HepG2 (cell line): ENCODE results near the gene ATP1A2. TPM values are rescaled to one million over a fixed set of nuclear protein-coding genes. Genes with fewer than 3 reads are reported as not detected.

ENCODE experiments used
- ATAC-seq: fragments of 200-7000 bp; cut with Tn5 transposase; 3 replicates; pipeline ENCODE4 v1.9.1; 2020; ENCODE audit warnings: mild to moderate bottlenecking, moderate library complexity
- BruUV-seq: library from RNA; stranded (reverse); fragments of 400-500 nt; replicated peaks from 2 replicates; lab custom pipeline; 2021; lab: Mats Ljungman, UMichigan
- CTCF ChIA-PET: fragments of 300-600 bp; formaldehyde crosslinking; extraction: SDS; loops from one replicate; lab custom pipeline; 2021; ENCODE audit warnings: low total read pairs, inconsistent platforms, low intra/inter-chr PET ratio; lab: Yijun Ruan, JAX
- POLR2A ChIA-PET: fragments of 350-600 bp; sonication (Branson Sonifier 250); formaldehyde crosslinking; loops from one replicate; lab custom pipeline; 2020; ENCODE audit warnings: antibody characterized with exemption, inconsistent platforms; lab: Yijun Ruan, JAX
- DNase-seq: peaks from one replicate; pipeline ENCODE4 v3.0.0-alpha.2; 2015; ENCODE audit warnings: low spot score
- FAIRE-seq: peaks from 3 replicates; lab custom pipeline; 2011; peaks lifted over from hg19 to GRCh38; lab: Jason Lieb, UNC
- H2AFZ ChIP-seq: one replicate; pipeline ENCODE4 v1.6.1; 2011; ENCODE audit warnings: low read length, inconsistent platforms
- H3K27ac ChIP-seq: fragments of 300-600 bp; 3 replicates; pipeline ENCODE4 v1.8.0; 2011; ENCODE audit warnings: mixed run types, mild to moderate bottlenecking, mixed read lengths, low read length, inconsistent platforms; ENCODE audit not compliant: insufficient read depth; ENCODE audit errors: extremely low read length
- H3K27me3 ChIP-seq, 2 experiments: fragments of 200-600 bp in 1 of 2; 2 replicates in 1 of 2; 3 replicates in 1 of 2; pipeline versions ENCODE4 v1.6.0 to v1.8.0; 2011; ENCODE audit warnings: low read length in 2 of 2, mild to moderate bottlenecking in 2 of 2, moderate library complexity in 2 of 2, inconsistent platforms in 1 of 2; ENCODE audit not compliant: insufficient read depth in 2 of 2, control insufficient read depth in 1 of 2
- H3K36me3 ChIP-seq, 2 experiments: fragments of 200-600 bp in 1 of 2; replicated peaks in 1 of 2; 2 replicates in 1 of 2; 3 replicates in 1 of 2; pipeline versions ENCODE4 v1.5.1 to v1.8.0; 2011; ENCODE audit warnings: low read length in 2 of 2, inconsistent platforms in 1 of 2; ENCODE audit not compliant: insufficient read depth in 2 of 2, control insufficient read depth in 1 of 2
- H3K4me1 ChIP-seq: 2 replicates; pipeline ENCODE4 v1.5.1; 2012; ENCODE audit warnings: low read length, inconsistent platforms; ENCODE audit not compliant: insufficient read depth
- H3K4me2 ChIP-seq: 2 replicates; pipeline ENCODE4 v1.6.0; 2011; ENCODE audit warnings: low read depth, low read length, inconsistent platforms
- H3K4me3 ChIP-seq, 3 experiments: fragments of 200-600 bp in 1 of 3; sonication (generic), shearing (Covaris generic) in 1 of 3; replicated peaks in 1 of 3; 2 replicates each; pipeline ENCODE4 v1.5.1; 2011 to 2016; ENCODE audit warnings: low read length in 3 of 3, inconsistent platforms in 2 of 3, low read depth in 2 of 3, mild to moderate bottlenecking in 2 of 3, control low read depth in 1 of 3, mixed read lengths in 1 of 3; ENCODE audit not compliant: insufficient read depth in 1 of 3
- H3K79me2 ChIP-seq: one replicate; pipeline ENCODE4 v1.6.1; 2011; ENCODE audit warnings: low read length, inconsistent platforms; ENCODE audit not compliant: insufficient read depth
- H3K9ac ChIP-seq: 2 replicates; pipeline ENCODE4 v1.6.0; 2011; ENCODE audit warnings: mild to moderate bottlenecking, low read depth, low read length, inconsistent platforms; ENCODE audit not compliant: insufficient read depth
- H3K9me3 ChIP-seq: 2 replicates; pipeline ENCODE4 v1.5.1; 2012; ENCODE audit warnings: mild to moderate bottlenecking, low read length
- H4K20me1 ChIP-seq: 2 replicates; pipeline ENCODE4 v1.6.0; 2011; ENCODE audit warnings: inconsistent platforms, mild to moderate bottlenecking, low read length, moderate library complexity; ENCODE audit not compliant: insufficient read depth
- AGO2 ChIP-seq: fragments of 200-400 bp; formaldehyde crosslinking; optimal IDR thresholded peaks from 2 replicates; pipeline ENCODE3; 2017; ENCODE audit warnings: mild to moderate bottlenecking, low read depth, low read length, moderate library complexity
- ARNT2 ChIP-seq: sonication (generic); formaldehyde crosslinking; IDR thresholded peaks from 2 replicates; pipeline ENCODE4 v1.8.0; 2022; ENCODE audit warnings: mild to moderate bottlenecking, low read depth, missing genetic modification reagents, moderate library complexity
- HNRNPL ChIP-seq: fragments of 200-400 bp; formaldehyde crosslinking; IDR thresholded peaks from 2 replicates; pipeline ENCODE4 v1.6.1; 2017; ENCODE audit warnings: mild to moderate bottlenecking, low read depth, low read length
- KLF12 ChIP-seq: sonication (generic); formaldehyde crosslinking; IDR thresholded peaks from 2 replicates; pipeline ENCODE4 v1.4.0; 2020; ENCODE audit warnings: missing genetic modification reagents, borderline replicate concordance
- LCORL ChIP-seq, 2 experiments: fragments of 450-650 bp in 1 of 2; sonication (generic) in 1 of 2; formaldehyde crosslinking in 1 of 2; IDR thresholded peaks; 2 replicates each; pipeline versions ENCODE4 v1.5.0 to v1.6.1; 2017 to 2020; ENCODE audit warnings: antibody characterized with exemption in 1 of 2, missing genetic modification reagents in 1 of 2
- RBAK ChIP-seq: sonication (generic); formaldehyde crosslinking; IDR thresholded peaks from 2 replicates; pipeline ENCODE4 v1.5.1; 2020; ENCODE audit warnings: mild to moderate bottlenecking, missing genetic modification reagents
- RFXANK ChIP-seq: IDR thresholded peaks from 2 replicates; pipeline ENCODE4 v1.6.1; 2016
- TGIF2 ChIP-seq: IDR thresholded peaks from 2 replicates; pipeline ENCODE4 v1.6.1; 2016; ENCODE audit warnings: control low read depth, missing compliant biosample characterization
- ZMYM3 ChIP-seq: sonication (generic); formaldehyde crosslinking; IDR thresholded peaks from 2 replicates; pipeline ENCODE4 v1.5.1; 2020; ENCODE audit warnings: mild to moderate bottlenecking, missing genetic modification reagents
- ZNF160 ChIP-seq: sonication (generic); formaldehyde crosslinking; IDR thresholded peaks from 2 replicates; pipeline ENCODE4 v1.8.0; 2022; ENCODE audit warnings: mild to moderate bottlenecking, inconsistent platforms, missing genetic modification reagents
- ZNF274 ChIP-seq: sonication (generic); formaldehyde crosslinking; IDR thresholded peaks from 2 replicates; pipeline ENCODE4 v1.5.1; 2020; ENCODE audit warnings: mild to moderate bottlenecking, missing genetic modification reagents
- ZNF3 ChIP-seq: IDR thresholded peaks from 2 replicates; pipeline ENCODE4 v1.7.0; 2017; ENCODE audit warnings: inconsistent platforms
- ZNF441 ChIP-seq: sonication (generic); formaldehyde crosslinking; IDR thresholded peaks from 2 replicates; pipeline ENCODE4 v1.7.0; 2021; ENCODE audit warnings: missing genetic modification reagents, borderline replicate concordance
- ZNF749 ChIP-seq: sonication (generic); formaldehyde crosslinking; IDR thresholded peaks from 2 replicates; pipeline ENCODE4 v1.8.0; 2022; ENCODE audit warnings: mild to moderate bottlenecking, missing genetic modification reagents, moderate library complexity, borderline replicate concordance
- ZNF850 ChIP-seq: sonication (generic); formaldehyde crosslinking; conservative IDR thresholded peaks from 2 replicates; pipeline ENCODE4 v1.9.0; 2021; ENCODE audit warnings: mild to moderate bottlenecking, missing genetic modification reagents
- WGBS: methylation state at CpG from one replicate; pipeline ENCODE4 v1.1.6; 2017; ENCODE audit warnings: low lambda C conversion rate; 5-methylcytosine and 5-hydroxymethylcytosine counted together
- in situ Hi-C: cut with HindIII; loops from 2 replicates; pipeline ENCODE4 v1.10.0; 2017; ENCODE audit warnings: low pct_unique_long_range_greater_than_20kb; ENCODE audit not compliant: extremely low pct_ligation_motif_present
- intact Hi-C: fragments of 100-400 bp; cut with micrococcal nuclease; formaldehyde crosslinking; loops from one replicate; pipeline ENCODE4 v1.10.0; 2022; ENCODE audit not compliant: unreplicated experiment
- polyA plus RNA-seq, 8 experiments: library from polyadenylated mRNA; depleted of rRNA in 3 of 8; stranded (reverse) in 7 of 8; unstranded in 1 of 8; fragments of >200 nt; fragmentation: Illumina TruSeq in 4 of 8; extraction: Trizol in 4 of 8; gene quantifications; 2 replicates each; pipeline versions ENCODE4 v1.2.1 to v1.2.3, GENCODE V29; 2011 to 2016; ENCODE audit warnings: low read depth in 4 of 8, missing spikeins in 1 of 8, mixed read lengths in 1 of 8; ENCODE audit not compliant: insufficient read depth in 1 of 8
- total RNA-seq, 5 experiments: library from RNA; depleted of rRNA; stranded (reverse); fragments of >200 nt; fragmentation: Illumina TruSeq; extraction: Trizol; gene quantifications; 2 replicates each; pipeline ENCODE4 v1.2.3, GENCODE V29; 2016; ENCODE audit warnings: low read depth in 1 of 5
- TF ChIP-seq, protein P1 (sequence below): sonication (generic); formaldehyde crosslinking; IDR thresholded peaks from 2 replicates; pipeline ENCODE4 v1.4.0; 2020; ENCODE audit warnings: missing genetic modification reagents, borderline replicate concordance

Gene ATP1A2
- total and polyA plus RNA-seq, 2 of the 13 experiments (the other 11 are each of a cell fraction or from before 2014, with no cell fraction given), result 0.16 TPM; not detected in 1

DNA sequence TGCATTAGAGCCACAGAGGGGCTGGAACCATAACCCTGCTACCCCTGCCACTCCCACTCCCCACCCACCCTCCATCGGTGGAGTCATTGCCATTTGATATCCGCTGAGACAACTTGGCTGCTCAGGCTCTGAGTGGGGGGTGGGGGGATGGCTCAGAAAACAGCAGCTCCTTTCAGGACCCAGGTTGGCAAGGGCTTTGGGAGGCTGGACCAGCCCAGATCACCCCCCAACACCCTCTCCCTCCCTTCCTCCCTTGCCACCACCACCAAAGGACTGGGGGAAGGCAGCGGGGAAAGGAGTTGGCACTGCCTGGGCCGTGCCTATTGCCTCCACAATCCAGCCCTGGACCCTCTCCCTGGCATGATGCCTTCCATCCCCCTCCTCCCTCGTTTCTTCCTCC, 47.3 kb upstream of the ATP1A2 start:
- no peaks in the 10 kb centered on the region; a peak in 1 of 5 replicates for H3K27me3 ChIP-seq
- TF ChIP-seq KLF12 (CRISPR knock-in tag) (no peak), HNRNPL (0 out of 2 replicates have a peak, but pooled peaks have one; percentile 28)
- no TSS peak for BruUV-seq
- in situ Hi-C loops (no loop called here), intact Hi-C loops (no loop called here)
- FAIRE-seq (no peak), DNase-seq (no peak), ATAC-seq (no peak)
- H3K9me3 ChIP-seq, result no peaks in the 10 kb centered on the region
- peaks cover 3% of the 10 kb centered on the region for H3K79me2 ChIP-seq
- ChIA-PET CTCF (no interaction called here), POLR2A (interaction anchor here (0.7 to 3.4 kb wide), 3 partner anchors 15 to 30 kb away, joined by 3 to 25 read pairs (median 10); partner anchors contain the start of gene IGSF8)
- peak overlapping the region; percentile 92 for H3K4me2 ChIP-seq
- H3K9ac ChIP-seq, result no peak overlapping the region
- no peak overlapping the region for H3K27ac ChIP-seq
- no peaks in the 10 kb centered on the region for H4K20me1 ChIP-seq
- H2AFZ ChIP-seq, result no peak overlapping the region
- 79% methylated on average over 5 of the region's 5 CpGs for WGBS
- H3K36me3 ChIP-seq, result no peaks in the 10 kb centered on the region; a peak in 1 of 5 replicates
- H3K4me3 ChIP-seq, result peak overlapping the region in 1 of 3 experiments; percentile 24; a peak in 2 of 6 replicates
- peaks cover 84% of the 10 kb centered on the region for H3K4me1 ChIP-seq

DNA sequence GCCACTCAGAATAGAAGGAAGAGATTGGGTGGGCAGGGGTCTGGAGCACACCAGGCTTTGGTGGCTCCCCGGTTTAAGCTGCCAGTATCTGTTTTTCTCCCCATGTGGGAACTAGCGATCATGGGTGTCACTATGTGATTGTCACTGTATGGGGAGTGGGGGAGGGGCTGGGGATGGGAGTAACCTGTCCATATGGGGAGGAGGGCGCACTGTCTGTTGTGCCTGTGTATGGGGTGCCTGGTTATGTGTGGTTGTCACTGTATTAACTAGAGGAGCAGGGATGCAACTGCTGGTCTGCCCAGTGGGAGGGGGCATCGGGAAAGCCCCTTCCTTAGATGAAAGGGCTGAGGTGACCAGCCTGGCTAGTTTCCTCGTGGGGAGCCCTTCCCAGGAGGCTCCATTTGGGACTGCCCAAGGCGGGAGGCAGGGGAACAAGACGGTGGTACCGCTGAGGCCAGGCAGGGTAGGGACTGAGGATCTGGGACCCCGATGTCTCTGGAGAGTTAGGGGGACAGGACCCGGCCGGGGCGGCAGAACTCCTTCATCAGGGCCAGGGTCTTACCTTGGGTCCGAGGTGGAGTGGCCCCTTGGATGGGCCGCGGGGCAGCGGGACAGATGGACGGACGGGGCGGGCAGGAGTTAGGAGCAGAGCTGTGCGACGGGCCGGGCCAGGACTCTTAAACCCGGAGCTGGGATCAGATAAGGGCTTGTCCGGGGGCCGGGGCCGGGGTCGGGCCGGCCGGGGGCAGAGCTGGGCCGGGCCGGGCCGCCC, 45.9 kb upstream of the ATP1A2 start, which contains the start of gene KCNJ10:
KCNJ10 (minus strand) TSS at position 701 of the 772 bp plus-strand sequence. CDS start 27,628 bp downstream, outside the sequence.
- ChIA-PET CTCF (no interaction called here), POLR2A (interaction anchor here (0.9 to 3.4 kb wide), 6 partner anchors 9 to 193 kb away, joined by 4 to 25 read pairs (median 5); partner anchors contain the start of genes DCAF8, IGSF8 and PIGM)
- H4K20me1 ChIP-seq, result no peaks in the 10 kb centered on the region
- peak within 1 kb of the TSS; percentile 92 for H3K4me2 ChIP-seq
- ATAC-seq (peak; percentile 17), FAIRE-seq (no peak), DNase-seq (no peak)
- H3K27ac ChIP-seq, result peak within 1 kb of the TSS; percentile 39
- H3K4me1 ChIP-seq, result peaks cover 83% of the 10 kb centered on the region
- BruUV-seq, result no TSS peak
- WGBS, result 33% methylated on average over 4 of the region's 32 CpGs
- peaks cover 3% of the 10 kb centered on the region for H3K79me2 ChIP-seq
- H3K9ac ChIP-seq, result peak within 1 kb of the TSS; percentile 72
- in situ Hi-C loops (no loop called here), intact Hi-C loops (loop anchor here (1.0 kb wide), 2 partner anchors 16 to 37 kb away; no protein-coding TSS in a partner anchor)
- H3K36me3 ChIP-seq, result no peaks in the 10 kb centered on the region; a peak in 1 of 5 replicates
- H2AFZ ChIP-seq, result peak within 1 kb of the TSS; percentile 80
- H3K27me3 ChIP-seq, result no peaks in the 10 kb centered on the region; a peak in 1 of 5 replicates
- H3K9me3 ChIP-seq, result no peaks in the 10 kb centered on the region
- H3K4me3 ChIP-seq, result peak within 1 kb of the TSS; percentile 80 to 87 (median 83)
- TF ChIP-seq LCORL (IDR thresholded peaks at IDR 0.05) (no peak), LCORL (CRISPR knock-in tag; IDR thresholded peaks at IDR 0.05) (no peak), ZNF441 (CRISPR knock-in tag) (no peak), ZNF274 (CRISPR knock-in tag) (0 out of 2 replicates have a peak, but pooled peaks have one; percentile 7), ZNF850 (CRISPR knock-in tag) (no peak), TGIF2 (CRISPR knock-in tag) (no peak), RBAK (CRISPR knock-in tag) (no peak), AGO2 (peak; percentile 17), ARNT2 (CRISPR knock-in tag) (0 out of 2 replicates have a peak, but pooled peaks have one; percentile 22), ZMYM3 (no peak), ZNF749 (CRISPR knock-in tag) (0 out of 2 replicates have a peak, but pooled peaks have one; percentile 5), RFXANK (CRISPR knock-in tag) (no peak), ZNF160 (CRISPR knock-in tag) (no peak), ZNF3 (CRISPR knock-in tag) (no peak)
- TF ChIP-seq, protein P1, sequence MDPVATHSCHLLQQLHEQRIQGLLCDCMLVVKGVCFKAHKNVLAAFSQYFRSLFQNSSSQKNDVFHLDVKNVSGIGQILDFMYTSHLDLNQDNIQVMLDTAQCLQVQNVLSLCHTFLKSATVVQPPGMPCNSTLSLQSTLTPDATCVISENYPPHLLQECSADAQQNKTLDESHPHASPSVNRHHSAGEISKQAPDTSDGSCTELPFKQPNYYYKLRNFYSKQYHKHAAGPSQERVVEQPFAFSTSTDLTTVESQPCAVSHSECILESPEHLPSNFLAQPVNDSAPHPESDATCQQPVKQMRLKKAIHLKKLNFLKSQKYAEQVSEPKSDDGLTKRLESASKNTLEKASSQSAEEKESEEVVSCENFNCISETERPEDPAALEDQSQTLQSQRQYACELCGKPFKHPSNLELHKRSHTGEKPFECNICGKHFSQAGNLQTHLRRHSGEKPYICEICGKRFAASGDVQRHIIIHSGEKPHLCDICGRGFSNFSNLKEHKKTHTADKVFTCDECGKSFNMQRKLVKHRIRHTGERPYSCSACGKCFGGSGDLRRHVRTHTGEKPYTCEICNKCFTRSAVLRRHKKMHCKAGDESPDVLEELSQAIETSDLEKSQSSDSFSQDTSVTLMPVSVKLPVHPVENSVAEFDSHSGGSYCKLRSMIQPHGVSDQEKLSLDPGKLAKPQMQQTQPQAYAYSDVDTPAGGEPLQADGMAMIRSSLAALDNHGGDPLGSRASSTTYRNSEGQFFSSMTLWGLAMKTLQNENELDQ (CRISPR knock-in tag), result no peak
